ENCODE data around the gene ORAI1. TPM values are rescaled to one million over a fixed set of nuclear protein-coding genes. Genes with fewer than 3 reads are reported as not detected.

Gene ORAI1
- polyA plus RNA-seq, 1 donor (not counting 4 experiments of a cell fraction or from before 2014, with no cell fraction given): 17.1 TPM

DNA sequence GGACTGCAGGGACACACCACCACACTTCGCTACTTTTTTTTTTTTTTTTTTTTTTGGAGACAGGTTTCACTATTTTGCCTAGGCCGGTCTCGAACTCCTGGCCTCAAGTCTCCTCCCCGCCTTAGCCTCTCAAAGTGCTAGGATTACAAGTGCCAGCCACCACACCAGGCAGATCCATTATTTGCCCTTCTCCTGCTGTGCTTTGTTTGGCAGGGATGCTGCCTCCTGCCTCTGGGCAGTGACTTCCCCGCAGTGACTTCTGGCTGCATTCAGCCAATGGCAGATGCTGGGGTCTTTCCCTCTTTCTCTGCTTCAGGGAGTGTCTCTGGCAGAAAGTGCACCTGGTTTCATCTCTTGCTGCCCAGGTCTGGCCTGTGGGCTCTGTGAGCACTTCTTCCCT, 49.9 kb downstream of the ORAI1 start:
- no peak for TF ChIP-seq EZH2 (IDR thresholded peaks at IDR 0.05; ENCODE audit: low read length)
- TF ChIP-seq, protein P1, sequence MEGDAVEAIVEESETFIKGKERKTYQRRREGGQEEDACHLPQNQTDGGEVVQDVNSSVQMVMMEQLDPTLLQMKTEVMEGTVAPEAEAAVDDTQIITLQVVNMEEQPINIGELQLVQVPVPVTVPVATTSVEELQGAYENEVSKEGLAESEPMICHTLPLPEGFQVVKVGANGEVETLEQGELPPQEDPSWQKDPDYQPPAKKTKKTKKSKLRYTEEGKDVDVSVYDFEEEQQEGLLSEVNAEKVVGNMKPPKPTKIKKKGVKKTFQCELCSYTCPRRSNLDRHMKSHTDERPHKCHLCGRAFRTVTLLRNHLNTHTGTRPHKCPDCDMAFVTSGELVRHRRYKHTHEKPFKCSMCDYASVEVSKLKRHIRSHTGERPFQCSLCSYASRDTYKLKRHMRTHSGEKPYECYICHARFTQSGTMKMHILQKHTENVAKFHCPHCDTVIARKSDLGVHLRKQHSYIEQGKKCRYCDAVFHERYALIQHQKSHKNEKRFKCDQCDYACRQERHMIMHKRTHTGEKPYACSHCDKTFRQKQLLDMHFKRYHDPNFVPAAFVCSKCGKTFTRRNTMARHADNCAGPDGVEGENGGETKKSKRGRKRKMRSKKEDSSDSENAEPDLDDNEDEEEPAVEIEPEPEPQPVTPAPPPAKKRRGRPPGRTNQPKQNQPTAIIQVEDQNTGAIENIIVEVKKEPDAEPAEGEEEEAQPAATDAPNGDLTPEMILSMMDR (optimal IDR thresholded peaks at IDR 0.05 in 1 of 3, IDR thresholded peaks at IDR 0.05 in 1 of 3, conservative IDR thresholded peaks at IDR 0.05 in 1 of 3; ENCODE audit: extremely low read depth in 1 of 3, insufficient read depth in 2 of 3, low read length in 3 of 3): no peak
- Histone ChIP-seq H3K27me3 (ENCODE audit: control insufficient read depth, extremely low read depth, insufficient read depth, low read length) (no peaks in the 10 kb centered on the region), H3K27ac (ENCODE audit: control insufficient read depth, insufficient read depth, low read length) (no peak overlapping the region), H3K9me3 (ENCODE audit: control insufficient read depth, low read depth, low read length) (no peaks in the 10 kb centered on the region), H3K9ac (ENCODE audit: control insufficient read depth, extremely low read depth, insufficient read depth, low read length) (no peak overlapping the region), H3K9me1 (ENCODE audit: control insufficient read depth, extremely low read depth, insufficient read depth, low read length) (no peaks in the 10 kb centered on the region), H2AFZ (ENCODE audit: control insufficient read depth, low read length) (no peak overlapping the region), H4K20me1 (ENCODE audit: control insufficient read depth, extremely low read depth, insufficient read depth, low read length) (no peaks in the 10 kb centered on the region), H3K79me2 (ENCODE audit: control insufficient read depth, insufficient read depth, low read length) (no peaks in the 10 kb centered on the region), H3K4me2 (ENCODE audit: control insufficient read depth, extremely low read depth, insufficient read depth, low read depth, low read length) (no peak overlapping the region), H3K36me3 (ENCODE audit: control insufficient read depth in 2 of 2, extremely low read depth in 1 of 2, insufficient read depth in 2 of 2, low read length in 2 of 2) (no peaks in the 10 kb centered on the region), H3K4me3 (ENCODE audit: control insufficient read depth in 2 of 3, extremely low read depth in 1 of 3, insufficient read depth in 2 of 3, low read depth in 1 of 3, low read length in 3 of 3) (no peak overlapping the region), H3K4me1 (ENCODE audit: control insufficient read depth, extremely low read depth, insufficient read depth, low read length) (peaks cover 12% of the 10 kb centered on the region)
- FAIRE-seq (no peak), DNase-seq (ENCODE audit: low read depth, low spot score) (no peak)
- dilution Hi-C loops (cut with MboI; ENCODE audit: extremely low pct_ligation_motif_present, low sequenced_read_pairs): no loop called here

DNA sequence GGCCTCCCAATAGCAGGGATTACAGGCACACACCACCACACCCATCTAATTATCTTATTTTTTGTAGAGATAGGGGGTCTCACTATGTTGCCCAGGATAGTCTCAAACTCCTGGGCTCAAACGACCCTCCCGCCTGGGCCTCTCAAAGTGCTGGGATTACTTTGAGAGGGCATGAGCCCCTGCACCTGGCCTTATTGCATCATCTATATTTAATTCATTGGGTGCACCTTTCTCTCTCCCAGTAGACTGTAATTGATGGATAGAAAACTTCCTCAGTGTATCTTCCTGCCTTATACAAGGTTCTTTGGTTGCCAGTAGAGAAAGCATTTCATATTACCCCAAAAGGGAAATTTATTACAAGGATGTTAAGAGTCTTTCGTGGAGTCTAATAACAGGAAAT, 52.0 kb downstream of the ORAI1 start:
- H3K4me3 ChIP-seq (ENCODE audit: control insufficient read depth in 2 of 3, extremely low read depth in 1 of 3, insufficient read depth in 2 of 3, low read depth in 1 of 3, low read length in 3 of 3): no peak overlapping the region
- no peaks in the 10 kb centered on the region for H3K79me2 ChIP-seq (ENCODE audit: control insufficient read depth, insufficient read depth, low read length)
- no peak for FAIRE-seq
- no peaks in the 10 kb centered on the region for H4K20me1 ChIP-seq (ENCODE audit: control insufficient read depth, extremely low read depth, insufficient read depth, low read length)
- H3K36me3 ChIP-seq (ENCODE audit: control insufficient read depth in 2 of 2, extremely low read depth in 1 of 2, insufficient read depth in 2 of 2, low read length in 2 of 2): no peaks in the 10 kb centered on the region
- no peak overlapping the region for H3K4me2 ChIP-seq (ENCODE audit: control insufficient read depth, extremely low read depth, insufficient read depth, low read depth, low read length)
- H2AFZ ChIP-seq (ENCODE audit: control insufficient read depth, low read length): no peak overlapping the region
- no peaks in the 10 kb centered on the region for H3K9me1 ChIP-seq (ENCODE audit: control insufficient read depth, extremely low read depth, insufficient read depth, low read length)
- peaks cover under 1% of the 10 kb centered on the region for H3K4me1 ChIP-seq (ENCODE audit: control insufficient read depth, extremely low read depth, insufficient read depth, low read length)
- no peak overlapping the region for H3K9ac ChIP-seq (ENCODE audit: control insufficient read depth, extremely low read depth, insufficient read depth, low read length)
- H3K27me3 ChIP-seq (ENCODE audit: control insufficient read depth, extremely low read depth, insufficient read depth, low read length): no peaks in the 10 kb centered on the region
- DNase-seq (ENCODE audit: low read depth, low spot score): no peak
- dilution Hi-C loops (cut with MboI; ENCODE audit: extremely low pct_ligation_motif_present, low sequenced_read_pairs): no loop called here
- TF ChIP-seq EZH2 (IDR thresholded peaks at IDR 0.05; ENCODE audit: low read length): no peak
- TF ChIP-seq, protein P1 (optimal IDR thresholded peaks at IDR 0.05 in 1 of 3, IDR thresholded peaks at IDR 0.05 in 1 of 3, conservative IDR thresholded peaks at IDR 0.05 in 1 of 3; ENCODE audit: extremely low read depth in 1 of 3, insufficient read depth in 2 of 3, low read length in 3 of 3): no peak
- H3K27ac ChIP-seq (ENCODE audit: control insufficient read depth, insufficient read depth, low read length): no peak overlapping the region
- no peaks in the 10 kb centered on the region for H3K9me3 ChIP-seq (ENCODE audit: control insufficient read depth, low read depth, low read length)
